ENCODE results near the gene HOOK2.

- no peak for TF ChIP-seq POLR2A (IDR thresholded peaks at IDR 0.05)
- no peak for TF ChIP-seq CTCF (IDR thresholded peaks at IDR 0.05)
- TF ChIP-seq EP300 (IDR thresholded peaks at IDR 0.05), result no peak
These were observed 15.4 kb upstream of the HOOK2 start for GRCh38 chr19:12790628-12791344.

All from gastroesophageal sphincter (tissue), 3 donors.